Neutrophil (primary cell): Measurements from ENCODE around the gene HYAL4.
"Not testable (repeated sequence)": the region's sequence is repeated elsewhere in the genome, so short reads cannot be mapped to it uniquely, and the experiment has no call there.

Source experiments
- H3K27ac ChIP-seq: fragments of 200-600 bp; sonication (generic); 2 replicates; pipeline ENCODE4 v1.5.1; 2016; ENCODE audit warnings: mild to moderate bottlenecking, moderate library complexity
- H3K27me3 ChIP-seq: fragments of 200-600 bp; sonication (generic); 2 replicates; pipeline ENCODE4 v1.6.0; 2016; ENCODE audit warnings: mild to moderate bottlenecking
- H3K36me3 ChIP-seq: fragments of 200-600 bp; sonication (generic); 2 replicates; pipeline ENCODE4 v1.5.1; 2017
- H3K4me1 ChIP-seq, 2 experiments: fragments of 200-600 bp in 1 of 2; sonication (generic) in 1 of 2; 1 replicate in 1 of 2; 2 replicates in 1 of 2; pipeline versions ENCODE4 v1.5.1 to v1.6.1; 2013 to 2016; ENCODE audit warnings: low read depth in 1 of 2, low read length in 1 of 2, mild to moderate bottlenecking in 1 of 2, moderate library complexity in 1 of 2; ENCODE audit not compliant: control insufficient read depth in 1 of 2, insufficient read depth in 1 of 2
- H3K4me3 ChIP-seq, 2 experiments: fragments of 200-600 bp in 1 of 2; sonication (generic) in 1 of 2; 1 replicate in 1 of 2; 2 replicates in 1 of 2; pipeline ENCODE4 v1.5.1; 2013 to 2016; ENCODE audit warnings: low read depth in 1 of 2, low read length in 1 of 2, mild to moderate bottlenecking in 1 of 2, moderate library complexity in 1 of 2
- H3K9me3 ChIP-seq: fragments of 200-600 bp; sonication (generic); 2 replicates; pipeline ENCODE4 v1.5.1; 2016
- CTCF ChIP-seq: fragments of 200-600 bp; sonication (generic); IDR thresholded peaks from 2 replicates; pipeline ENCODE4 v1.5.1; 2016; ENCODE audit warnings: antibody characterized with exemption

Gene HYAL4

GRCh38 chr7:123836656-123837055, 8.3 kb upstream of the HYAL4 start:
- Histone ChIP-seq H3K27me3 (no peaks in the 10 kb centered on the region), H3K9me3 (no peaks in the 10 kb centered on the region), H3K27ac (no peak overlapping the region), H3K4me3 (no peak overlapping the region), H3K4me1 (no peaks in the 10 kb centered on the region), H3K36me3 (no peaks in the 10 kb centered on the region)
- no peak for TF ChIP-seq CTCF

- H3K4me1 ChIP-seq, H3K36me3 ChIP-seq, H3K27me3 ChIP-seq, H3K27ac ChIP-seq, H3K4me3 ChIP-seq, H3K9me3 ChIP-seq: not testable (repeated sequence)
These were observed 5.9 kb upstream of the HYAL4 start for GRCh38 chr7:123839106-123839505.

- not testable (repeated sequence) for H3K9me3 ChIP-seq, H3K27me3 ChIP-seq, H3K27ac ChIP-seq, H3K4me1 ChIP-seq, H3K4me3 ChIP-seq, H3K36me3 ChIP-seq
These were observed 827 bp upstream of the HYAL4 start for GRCh38 chr7:123844142-123844541.

- no peak for TF ChIP-seq CTCF
- no peak overlapping the region for H3K27ac ChIP-seq
- H3K36me3 ChIP-seq: no peaks in the 10 kb centered on the region
- no peaks in the 10 kb centered on the region for H3K27me3 ChIP-seq
- H3K9me3 ChIP-seq: no peaks in the 10 kb centered on the region
- no peaks in the 10 kb centered on the region for H3K4me1 ChIP-seq
- H3K4me3 ChIP-seq: no peak overlapping the region
These were observed 851 bp downstream of the HYAL4 start for GRCh38 chr7:123845823-123846216.

GRCh38 chr7:123846217-123846891, 1.4 kb downstream of the HYAL4 start:
- H3K9me3 ChIP-seq: no peaks in the 10 kb centered on the region
- no peaks in the 10 kb centered on the region for H3K4me1 ChIP-seq
- no peak overlapping the region for H3K27ac ChIP-seq
- no peak overlapping the region for H3K4me3 ChIP-seq
- TF ChIP-seq CTCF: no peak
- no peaks in the 10 kb centered on the region for H3K36me3 ChIP-seq
- H3K27me3 ChIP-seq: no peaks in the 10 kb centered on the region

- Histone ChIP-seq H3K27ac (no peak overlapping the region), H3K27me3 (no peaks in the 10 kb centered on the region), H3K36me3 (no peaks in the 10 kb centered on the region), H3K4me3 (no peak overlapping the region), H3K9me3 (no peaks in the 10 kb centered on the region), H3K4me1 (no peaks in the 10 kb centered on the region)
- no peak for TF ChIP-seq CTCF
These were observed 2.9 kb downstream of the HYAL4 start for GRCh38 chr7:123847868-123848267.

GRCh38 chr7:123849855-123850254, 4.9 kb downstream of the HYAL4 start:
- Histone ChIP-seq H3K9me3 (no peaks in the 10 kb centered on the region), H3K4me3 (no peak overlapping the region), H3K27me3 (no peaks in the 10 kb centered on the region), H3K36me3 (no peaks in the 10 kb centered on the region), H3K4me1 (no peaks in the 10 kb centered on the region), H3K27ac (no peak overlapping the region)
- no peak for TF ChIP-seq CTCF

- not testable (repeated sequence) for H3K27ac ChIP-seq, H3K27me3 ChIP-seq, H3K4me1 ChIP-seq, H3K9me3 ChIP-seq, H3K36me3 ChIP-seq, H3K4me3 ChIP-seq
These were observed 6.4 kb downstream of the HYAL4 start for GRCh38 chr7:123851404-123851803.

- H3K9me3 ChIP-seq, H3K4me3 ChIP-seq, H3K27me3 ChIP-seq, H3K4me1 ChIP-seq, H3K36me3 ChIP-seq, H3K27ac ChIP-seq: not testable (repeated sequence)
These were observed 9.3 kb downstream of the HYAL4 start for GRCh38 chr7:123854291-123854690.
